Left renal cortex interstitium (tissue), 4 donors: ENCODE measurements around the gene PAX8. TPM values are rescaled to one million over a fixed set of nuclear protein-coding genes. Genes with fewer than 3 reads are reported as not detected.

ENCODE experiments used
- DNase-seq, 4 donors: peaks; one replicate each; pipeline ENCODE4 v3.0.0-alpha.2; 2013; ENCODE audit warnings: low read depth in 4 of 4, low spot score in 2 of 4, missing footprints in 1 of 4
- polyA plus RNA-seq, 4 donors: library from polyadenylated mRNA; unstranded; fragments of 120-200 nt; gene quantifications; one replicate each; pipeline ENCODE4 v1.2.1, GENCODE V29; 2013; ENCODE audit not compliant: insufficient read length in 4 of 4

Gene PAX8
- polyA plus RNA-seq, 4 donors = 202 to 593 (median 403) TPM

- DNase-seq = no peak
Measured at GRCh38 chr2:113272477-113272876, 6.2 kb downstream of the PAX8 start.

DNA sequence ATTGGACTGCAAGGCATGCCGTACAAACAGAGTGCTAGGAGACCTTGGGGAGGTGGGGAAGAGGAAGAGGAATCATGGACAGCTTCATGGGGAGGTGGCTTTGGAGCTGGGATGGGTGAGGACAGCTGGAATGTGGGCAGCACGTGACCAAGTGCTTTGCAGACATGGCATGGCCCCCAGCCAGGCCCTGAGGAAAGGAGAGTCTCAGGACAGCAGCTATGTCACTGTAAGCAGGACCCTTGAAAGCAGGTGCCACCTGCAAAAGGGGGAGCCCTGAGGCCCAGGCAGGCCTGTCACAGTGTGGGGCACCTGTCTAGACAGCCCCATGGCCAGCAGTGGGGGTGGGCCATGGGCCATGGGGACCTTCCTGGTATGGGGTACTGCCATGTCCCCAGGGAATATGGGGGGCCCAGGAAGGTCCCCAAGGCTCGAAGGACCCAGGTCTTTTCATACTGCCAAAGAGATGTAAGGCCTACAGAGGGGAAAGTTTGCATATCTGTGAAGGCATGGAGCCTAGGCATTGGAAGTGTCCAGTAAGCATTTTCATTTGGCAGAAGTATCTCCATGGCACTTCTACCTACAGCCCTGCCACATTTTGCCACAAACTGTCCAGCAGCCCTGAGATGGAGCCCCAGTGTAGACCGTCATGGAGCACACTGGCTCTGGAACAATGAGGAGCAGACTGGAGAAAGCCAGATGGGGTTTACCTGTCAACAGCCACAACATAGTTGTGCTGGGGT lies 9.9 kb downstream of the PAX8 start:
- no peak for DNase-seq

- no peak for DNase-seq
Measured at GRCh38 chr2:113266431-113266830, 12.3 kb downstream of the PAX8 start.

DNA sequence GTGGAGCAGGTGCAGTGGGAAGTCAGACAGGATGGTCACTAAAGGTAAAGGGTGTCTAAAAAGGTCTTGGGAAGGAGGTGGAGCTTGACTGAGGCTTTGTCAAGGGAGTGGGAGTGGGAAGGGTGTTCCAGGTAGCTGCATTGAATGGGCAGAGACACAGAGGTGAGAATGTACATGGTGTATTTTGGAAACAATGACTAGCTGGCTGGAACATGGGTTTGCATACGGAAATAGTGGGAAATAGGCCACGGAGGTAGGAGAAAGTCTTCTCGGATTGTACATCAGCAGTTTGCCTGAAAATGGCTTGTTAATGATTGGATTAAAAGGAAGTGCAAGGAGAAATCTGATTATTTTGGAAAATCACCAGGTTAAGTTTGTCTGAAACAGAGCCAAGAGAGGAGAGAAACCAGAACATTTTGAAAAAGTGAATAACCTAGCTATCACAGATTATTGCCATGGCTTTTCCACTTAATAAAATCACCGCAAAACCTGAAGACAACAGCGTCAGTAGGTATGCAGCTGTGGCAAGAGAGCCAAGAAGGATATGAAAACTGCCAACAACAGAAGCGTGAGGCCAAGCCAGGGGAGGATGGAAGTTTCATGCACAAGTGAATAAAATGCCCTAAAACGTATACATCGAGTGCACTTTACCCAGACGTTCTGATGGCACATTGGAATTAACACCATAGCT lies 13.9 kb downstream of the PAX8 start:
- no peak for DNase-seq

- no peak for DNase-seq
Measured at GRCh38 chr2:113263546-113263945, 15.2 kb downstream of the PAX8 start.

DNA sequence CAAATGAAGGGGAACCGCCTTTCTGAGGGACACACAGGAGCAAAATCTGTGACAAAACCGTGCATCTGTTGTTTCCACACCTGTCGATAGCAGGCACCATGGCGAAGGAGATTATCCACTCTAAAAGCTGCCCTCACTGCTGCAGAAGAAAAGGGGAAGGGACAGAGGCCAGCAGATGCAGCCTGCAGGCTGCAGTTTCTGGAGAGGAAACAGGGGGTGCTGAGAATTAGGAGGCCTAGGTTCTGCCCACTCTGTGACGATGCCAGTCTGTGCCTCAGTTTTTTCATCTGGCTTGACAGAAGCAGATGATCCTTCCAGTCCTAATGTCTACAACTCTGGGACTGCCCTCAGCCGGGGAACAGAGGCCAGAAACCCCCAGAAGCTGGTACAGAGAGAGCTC lies 17.7 kb downstream of the PAX8 start:
- no peak for DNase-seq

DNA sequence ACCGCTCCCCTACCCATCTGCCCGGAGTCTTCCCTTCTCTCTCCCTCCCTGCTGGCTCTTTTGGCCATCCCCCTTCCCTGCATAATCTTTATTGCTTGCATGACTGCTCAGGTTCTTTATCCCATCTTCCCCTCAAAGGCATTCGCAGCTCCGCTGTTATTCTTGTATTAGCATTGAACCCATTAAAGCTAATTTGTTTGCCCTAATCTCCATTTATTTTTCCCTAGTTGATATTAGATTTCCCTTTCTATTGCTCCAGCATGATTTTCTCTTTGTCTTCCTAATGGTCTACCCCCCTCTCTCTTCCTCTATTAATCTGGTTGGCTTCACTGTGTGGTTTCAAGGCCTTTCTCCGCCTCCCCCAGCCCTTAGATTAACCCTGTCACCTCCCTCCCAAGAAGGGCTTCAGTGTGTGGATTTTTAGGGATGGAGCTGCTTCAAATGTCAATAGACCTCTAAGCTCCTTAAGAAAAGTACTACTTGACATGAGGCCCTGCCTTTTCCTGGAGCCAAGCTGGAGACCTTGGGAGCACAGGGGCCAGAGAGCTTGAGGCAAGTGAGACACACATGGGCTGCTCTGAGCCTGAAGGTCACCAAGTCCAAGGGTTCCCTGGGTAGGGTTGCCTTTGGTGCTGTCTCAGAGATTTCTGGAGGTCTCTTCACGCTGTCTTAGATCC lies 20.1 kb downstream of the PAX8 start:
- DNase-seq = no peak

DNA sequence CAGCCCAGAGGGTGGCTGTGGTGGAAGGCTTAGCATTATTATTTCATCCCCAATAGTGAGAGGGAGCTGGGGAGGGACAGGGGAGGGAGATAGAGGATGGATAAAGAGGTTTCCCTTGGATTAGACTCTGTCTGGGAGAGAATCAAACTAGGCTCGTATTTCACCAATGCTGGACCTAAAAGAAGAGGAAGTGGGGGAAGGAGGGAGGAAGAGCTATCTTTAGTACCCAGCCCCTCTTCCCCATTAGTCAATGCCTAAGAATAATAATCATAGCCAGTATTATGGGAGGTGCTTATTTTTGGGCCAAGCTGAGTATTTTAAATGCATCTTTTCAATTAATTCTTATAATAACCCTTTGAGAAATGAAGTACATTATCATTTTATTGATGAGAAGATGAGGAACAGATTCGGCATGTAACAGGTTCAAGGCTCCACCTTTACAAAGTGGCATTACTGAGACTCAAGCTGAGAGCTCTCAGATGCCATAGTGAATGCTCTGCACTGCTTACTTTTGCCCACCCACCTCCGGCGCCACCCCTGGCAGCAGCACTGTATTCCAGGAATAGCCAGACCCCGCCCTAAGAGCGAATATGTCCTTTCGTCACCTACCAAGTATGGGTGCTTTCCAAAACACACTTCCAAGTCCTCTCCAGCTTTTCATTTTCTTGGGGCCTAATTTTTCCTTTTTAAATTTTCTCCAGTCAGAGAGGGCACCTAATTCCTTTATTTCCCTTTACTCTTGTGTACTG lies 21.0 kb downstream of the PAX8 start:
- no peak for DNase-seq

DNA sequence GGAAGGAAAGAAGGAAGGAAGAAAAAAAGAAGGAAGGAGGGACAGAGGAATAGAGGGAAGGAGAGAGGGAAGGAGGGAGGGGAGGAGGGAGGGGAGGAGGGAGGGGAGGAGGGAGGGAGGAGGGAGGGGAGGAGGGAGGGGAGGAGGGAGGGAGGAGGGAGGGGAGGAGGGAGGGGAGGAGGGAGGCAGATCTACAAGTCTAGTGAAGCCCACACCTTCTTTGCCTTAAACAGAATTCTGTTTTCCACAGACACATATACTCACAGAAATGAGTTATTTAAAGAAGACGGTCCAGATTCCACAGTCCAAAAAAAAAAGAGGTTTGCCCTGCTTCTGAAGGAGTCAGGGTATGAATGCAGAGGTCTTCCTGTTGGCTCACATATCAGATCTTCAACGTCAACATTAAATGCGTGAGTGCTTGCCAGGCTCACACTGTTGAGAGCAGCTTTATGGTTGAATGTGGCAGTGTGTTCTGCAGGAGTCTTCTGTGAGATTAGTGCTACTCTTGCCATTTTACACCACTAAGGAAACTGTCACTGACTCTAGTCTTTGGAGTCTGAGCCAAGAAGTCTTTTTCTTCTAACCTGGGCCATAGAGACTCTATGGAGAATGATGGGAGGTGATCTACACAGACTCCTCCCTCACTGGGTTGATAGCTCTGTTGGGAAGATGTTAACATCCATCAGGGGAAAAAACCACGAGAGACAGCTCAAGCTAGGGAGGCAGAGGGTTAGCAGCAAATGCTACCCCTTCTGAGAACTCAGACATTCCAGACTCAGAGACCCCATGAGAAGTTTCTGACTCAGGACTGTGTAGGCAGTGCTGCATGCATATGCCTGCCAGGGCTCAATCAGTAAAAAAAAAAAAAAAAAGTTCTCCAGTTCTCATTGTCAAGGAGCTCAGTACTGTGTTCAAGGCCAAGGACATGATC lies 23.3 kb downstream of the PAX8 start:
- no peak for DNase-seq

DNA sequence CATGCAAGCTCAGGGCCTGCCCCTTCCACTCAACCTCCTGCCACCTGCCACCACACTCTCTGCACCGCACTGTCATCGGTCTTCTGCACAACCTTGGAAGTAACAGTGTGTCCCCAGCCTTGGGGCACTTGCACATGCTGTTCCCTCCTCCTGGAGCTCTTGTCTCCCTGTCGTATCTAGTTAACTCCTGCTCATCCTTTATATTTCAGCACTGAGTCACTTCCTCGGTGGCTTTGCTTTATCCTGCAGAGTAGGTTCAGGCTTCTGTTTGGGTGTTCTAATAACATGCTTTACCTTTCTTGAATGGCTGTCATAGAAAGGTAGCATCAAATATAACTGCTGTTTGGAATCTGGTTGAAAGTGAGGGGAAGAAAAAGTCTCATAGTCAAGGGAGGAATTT lies 25.3 kb downstream of the PAX8 start:
- no peak for DNase-seq

- no peak for DNase-seq
Measured at GRCh38 chr2:113252047-113252590, 26.6 kb downstream of the PAX8 start.

- no peak for DNase-seq
Measured at GRCh38 chr2:113251118-113251517, 27.6 kb downstream of the PAX8 start.

DNA sequence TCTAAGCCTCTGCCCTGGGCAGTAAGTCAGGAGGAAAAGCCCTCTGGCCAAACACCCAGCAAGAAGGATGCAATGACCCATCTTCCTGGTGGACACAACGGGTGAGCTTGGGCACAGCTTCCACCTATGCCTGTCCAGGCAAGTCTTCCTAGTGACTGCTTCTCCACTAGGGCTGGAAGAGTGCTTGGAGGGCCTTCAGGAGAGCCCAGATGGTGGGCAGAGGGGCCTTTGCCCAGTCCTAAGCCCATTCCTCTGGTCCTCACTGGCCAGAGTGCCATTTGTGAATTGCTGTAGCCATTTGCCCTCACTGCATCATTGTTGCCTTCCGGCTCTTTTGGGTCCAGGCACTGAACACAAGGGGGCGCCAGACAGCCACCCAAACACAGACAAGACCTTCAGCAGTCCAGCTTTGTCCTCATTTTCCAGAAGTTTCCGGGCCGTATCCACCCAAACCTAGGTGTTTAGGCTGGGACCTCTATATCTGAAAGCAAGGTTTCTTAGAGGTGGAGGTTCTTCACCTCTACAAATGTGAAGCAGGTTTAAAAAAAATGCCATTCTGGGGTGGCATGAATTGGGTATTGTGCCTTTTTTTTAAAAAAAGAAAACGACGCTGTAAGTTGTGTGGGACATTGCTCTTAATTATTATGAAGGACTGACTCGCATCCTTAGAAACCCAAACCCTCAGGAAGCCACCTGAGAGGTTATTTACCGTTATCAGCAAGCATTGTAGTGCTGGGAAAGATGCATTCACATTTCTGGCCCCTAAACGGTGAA lies 29.5 kb downstream of the PAX8 start:
- peak in 1 of 4 donors; percentile 50 for DNase-seq

DNA sequence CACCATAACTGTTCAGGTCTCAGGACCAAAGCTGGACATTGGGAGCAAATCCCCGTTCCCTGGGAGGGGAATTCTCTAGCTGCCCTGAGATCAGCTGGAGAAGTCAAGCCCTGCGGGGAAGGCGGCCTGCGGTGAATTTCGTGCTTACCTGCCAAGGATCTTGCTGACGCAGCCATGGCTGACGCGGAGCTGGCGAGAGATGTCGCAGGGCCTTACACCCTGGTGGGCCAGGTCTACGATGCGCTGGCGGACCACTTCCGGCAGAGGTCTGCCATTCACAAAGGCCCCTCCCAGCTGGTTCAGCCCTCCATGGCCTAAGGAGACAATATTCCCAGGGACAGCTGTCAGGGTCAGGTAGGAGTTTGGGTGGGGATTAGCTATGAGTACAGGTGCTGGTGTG lies 32.1 kb downstream of the PAX8 start:
- no peak for DNase-seq

- DNase-seq = no peak
Measured at GRCh38 chr2:113245276-113245711, 33.4 kb downstream of the PAX8 start.

- no peak for DNase-seq
Measured at GRCh38 chr2:113242327-113242726, 36.4 kb downstream of the PAX8 start.

GRCh38 chr2:113240915-113241911 lies 37.5 kb downstream of the PAX8 start:
- DNase-seq = no peak
